Loucy (cell line): ENCODE results near the gene CXCR6.

ENCODE experiments used
- H2AFZ ChIP-seq: fragments of 200-600 bp; sonication (generic); 2 replicates; pipeline ENCODE4 v1.6.0; 2016; ENCODE audit warnings: antibody characterized with exemption, mild to moderate bottlenecking, low read length, moderate library complexity
- H3F3A ChIP-seq: fragments of 200-600 bp; 2 replicates; pipeline ENCODE4 v1.6.0; 2016; ENCODE audit warnings: antibody characterized with exemption, low read depth, mild to moderate bottlenecking
- H3K27me3 ChIP-seq: fragments of 200-600 bp; sonication (generic); 2 replicates; pipeline ENCODE4 v1.6.1; 2014; ENCODE audit warnings: low read length, mild to moderate bottlenecking; ENCODE audit not compliant: insufficient read depth, poor library complexity, severe bottlenecking
- H3K36me3 ChIP-seq: fragments of 200-600 bp; sonication (generic); 2 replicates; pipeline ENCODE4 v1.6.1; 2016; ENCODE audit warnings: low read length; ENCODE audit not compliant: insufficient read depth
- H3K4me1 ChIP-seq: fragments of 200-600 bp; sonication (generic); 2 replicates; pipeline ENCODE4 v1.5.1; 2014; ENCODE audit warnings: low read length, mild to moderate bottlenecking; ENCODE audit not compliant: insufficient read depth, poor library complexity, severe bottlenecking
- H3K4me2 ChIP-seq: fragments of 200-600 bp; sonication (generic); 2 replicates; pipeline ENCODE4 v1.6.0; 2014; ENCODE audit warnings: antibody characterized with exemption, low read length, low read depth, mild to moderate bottlenecking; ENCODE audit not compliant: poor library complexity, severe bottlenecking
- H3K4me3 ChIP-seq: fragments of 200-600 bp; sonication (generic); 2 replicates; pipeline ENCODE4 v1.5.1; 2014; ENCODE audit warnings: low read length, mild to moderate bottlenecking, mixed read lengths; ENCODE audit not compliant: poor library complexity, severe bottlenecking
- H3K79me2 ChIP-seq: fragments of 200-600 bp; sonication (generic); 2 replicates; pipeline ENCODE4 v1.6.1; 2014; ENCODE audit warnings: low read length; ENCODE audit not compliant: insufficient read depth
- H3K9ac ChIP-seq: fragments of 200-600 bp; sonication (generic); 2 replicates; pipeline ENCODE4 v1.6.0; 2014; ENCODE audit warnings: mild to moderate bottlenecking, low read depth, low read length, moderate library complexity; ENCODE audit not compliant: poor library complexity, severe bottlenecking
- H3K9me2 ChIP-seq: fragments of 200-600 bp; sonication (generic); replicated peaks from 2 replicates; pipeline ENCODE4 v1.6.1; 2016; ENCODE audit warnings: low read depth, low read length, mixed read lengths
- H3K9me3 ChIP-seq: fragments of 200-600 bp; sonication (generic); 2 replicates; pipeline ENCODE4 v1.6.1; 2014; ENCODE audit warnings: mild to moderate bottlenecking, antibody characterized with exemption, low read length, low read depth; ENCODE audit not compliant: insufficient read depth
- H4K20me1 ChIP-seq: fragments of 200-600 bp; sonication (generic); 2 replicates; pipeline ENCODE4 v1.6.0; 2014; ENCODE audit warnings: antibody characterized with exemption, low read length, mild to moderate bottlenecking; ENCODE audit not compliant: insufficient read depth, poor library complexity, severe bottlenecking
- CTCF ChIP-seq: fragments of 200-600 bp; sonication (generic); conservative IDR thresholded peaks from 2 replicates; pipeline ENCODE4 v1.5.1; 2014; ENCODE audit warnings: mild to moderate bottlenecking, antibody characterized with exemption, low read length
- EZH2phosphoT487 ChIP-seq: fragments of 200-600 bp; IDR thresholded peaks from 2 replicates; pipeline ENCODE4 v1.6.1; 2018; ENCODE audit warnings: antibody characterized with exemption, mild to moderate bottlenecking, moderate library complexity, borderline replicate concordance

CXCR6 gene

DNA sequence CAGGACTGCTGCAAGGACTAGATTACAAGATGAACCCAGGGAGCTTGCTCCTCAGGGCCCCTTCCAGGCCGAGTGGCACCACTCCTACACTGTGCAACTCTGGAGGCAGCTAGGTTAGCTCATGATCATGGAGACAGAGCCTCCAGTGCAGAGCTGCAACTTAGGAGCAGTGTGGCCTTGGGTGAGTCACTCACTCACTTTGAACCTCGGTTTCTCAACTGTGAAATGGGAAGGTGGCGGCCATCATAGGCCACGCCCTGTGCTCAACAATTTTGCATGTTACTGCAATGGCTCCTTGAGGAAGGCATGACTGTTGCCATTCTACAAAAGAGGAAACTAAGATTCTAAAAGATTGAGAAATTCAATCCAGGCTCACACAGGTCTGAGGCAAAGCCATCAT lies 11.2 kb upstream of the CXCR6 start:
- Histone ChIP-seq H3K4me3 (no peak overlapping the region), H3K79me2 (no peaks in the 10 kb centered on the region), H2AFZ (no peak overlapping the region), H3K9me3 (no peaks in the 10 kb centered on the region), H3F3A (no peaks in the 10 kb centered on the region), H3K9me2 (no peaks in the 10 kb centered on the region), H3K9ac (no peak overlapping the region), H3K36me3 (peaks cover 48% of the 10 kb centered on the region; the same call in 1 of the 2 replicates), H3K27me3 (no peaks in the 10 kb centered on the region), H3K4me2 (no peak overlapping the region), H3K4me1 (no peaks in the 10 kb centered on the region), H4K20me1 (no peaks in the 10 kb centered on the region)
- TF ChIP-seq EZH2phosphoT487 = no peak
- TF ChIP-seq CTCF = no peak

GRCh38 chr3:45933591-45933990 lies 9.7 kb upstream of the CXCR6 start:
- H2AFZ ChIP-seq = no peak overlapping the region
- H3K27me3 ChIP-seq = no peaks in the 10 kb centered on the region
- no peak overlapping the region for H3K9ac ChIP-seq
- no peaks in the 10 kb centered on the region for H3K9me2 ChIP-seq
- TF ChIP-seq EZH2phosphoT487 (no peak), CTCF (no peak)
- no peaks in the 10 kb centered on the region for H4K20me1 ChIP-seq
- peaks cover 39% of the 10 kb centered on the region; the same call in 1 of the 2 replicates for H3K36me3 ChIP-seq
- no peaks in the 10 kb centered on the region for H3K4me1 ChIP-seq
- no peak overlapping the region for H3K4me3 ChIP-seq
- no peaks in the 10 kb centered on the region for H3K9me3 ChIP-seq
- H3K79me2 ChIP-seq = no peaks in the 10 kb centered on the region
- H3K4me2 ChIP-seq = no peak overlapping the region
- no peaks in the 10 kb centered on the region for H3F3A ChIP-seq

DNA sequence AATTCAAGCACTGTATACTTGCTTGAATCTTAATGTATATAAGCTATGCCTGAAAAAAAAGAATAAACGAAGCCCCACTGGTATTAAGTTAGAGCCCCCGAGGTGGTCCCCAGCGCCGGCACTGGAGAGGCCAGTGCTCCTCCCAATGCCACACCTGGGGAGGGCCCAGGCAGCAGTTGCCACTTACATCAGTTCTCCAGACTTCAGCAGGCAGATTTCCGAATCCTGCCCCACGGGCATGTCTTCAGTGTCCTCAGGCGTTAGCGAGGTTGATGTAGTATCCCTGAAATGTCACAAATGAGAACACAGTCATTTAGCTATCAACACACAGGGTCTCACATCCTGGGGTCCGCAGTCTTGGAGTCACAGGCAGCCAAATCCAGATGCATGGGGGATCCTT lies 7.0 kb upstream of the CXCR6 start:
- H3K27me3 ChIP-seq = no peaks in the 10 kb centered on the region
- H3K79me2 ChIP-seq = no peaks in the 10 kb centered on the region
- peaks cover 24% of the 10 kb centered on the region; the same call in 1 of the 2 replicates for H3K36me3 ChIP-seq
- H3K9me2 ChIP-seq = no peaks in the 10 kb centered on the region
- no peaks in the 10 kb centered on the region for H4K20me1 ChIP-seq
- no peaks in the 10 kb centered on the region for H3F3A ChIP-seq
- H3K4me3 ChIP-seq = no peak overlapping the region
- H3K4me2 ChIP-seq = no peak overlapping the region
- no peak overlapping the region for H3K9ac ChIP-seq
- peaks cover 5% of the 10 kb centered on the region for H3K4me1 ChIP-seq
- no peaks in the 10 kb centered on the region for H3K9me3 ChIP-seq
- TF ChIP-seq CTCF = no peak
- no peak for TF ChIP-seq EZH2phosphoT487
- H2AFZ ChIP-seq = no peak overlapping the region
